Hepatocyte (in vitro differentiated cells): ENCODE measurements around the gene MPZL1. TPM values are rescaled to one million over a fixed set of nuclear protein-coding genes. Genes with fewer than 3 reads are reported as not detected.
A peak's percentile ranks its signal among the peaks of the same experiment; 100 is the strongest.

Source experiments
- DNase-seq: peaks from one replicate; pipeline ENCODE4 v3.0.0-alpha.2; 2016; ENCODE audit warnings: low spot score
- H2AFZ ChIP-seq: fragments of 200-600 bp; sonication (generic); 2 replicates; pipeline ENCODE4 v1.6.0; 2016; ENCODE audit warnings: antibody characterized with exemption, mild to moderate bottlenecking
- H3K27ac ChIP-seq: fragments of 200-600 bp; sonication (generic); 2 replicates; pipeline ENCODE4 v1.5.1; 2016; ENCODE audit warnings: mild to moderate bottlenecking
- H3K27me3 ChIP-seq: fragments of 200-600 bp; sonication (generic); 2 replicates; pipeline ENCODE4 v1.6.1; 2016
- H3K36me3 ChIP-seq: fragments of 200-600 bp; sonication (generic); replicated peaks from 2 replicates; pipeline ENCODE4 v1.5.1; 2016; ENCODE audit warnings: low read depth; ENCODE audit not compliant: insufficient read depth
- H3K4me1 ChIP-seq: fragments of 200-600 bp; sonication (generic); 2 replicates; pipeline ENCODE4 v1.5.1; 2016; ENCODE audit warnings: mild to moderate bottlenecking, moderate library complexity; ENCODE audit not compliant: insufficient read depth
- H3K4me2 ChIP-seq: fragments of 200-600 bp; sonication (generic); 2 replicates; pipeline ENCODE4 v1.6.0; 2016
- H3K4me3 ChIP-seq: fragments of 200-600 bp; sonication (generic); 2 replicates; pipeline ENCODE4 v1.5.1; 2016; ENCODE audit warnings: mild to moderate bottlenecking
- H3K79me2 ChIP-seq: fragments of 200-600 bp; sonication (generic); 2 replicates; pipeline ENCODE4 v1.6.0; 2017; ENCODE audit warnings: mild to moderate bottlenecking
- H3K9me2 ChIP-seq: fragments of 200-600 bp; sonication (generic); replicated peaks from 2 replicates; pipeline ENCODE4 v1.6.0; 2017; ENCODE audit warnings: mild to moderate bottlenecking; ENCODE audit not compliant: insufficient read depth
- H3K9me3 ChIP-seq: fragments of 200-600 bp; sonication (generic); 2 replicates; pipeline ENCODE4 v1.5.1; 2016; ENCODE audit warnings: low read depth, mild to moderate bottlenecking
- H4K20me1 ChIP-seq: fragments of 200-600 bp; sonication (generic); 2 replicates; pipeline ENCODE4 v1.6.0; 2016; ENCODE audit warnings: mild to moderate bottlenecking; ENCODE audit not compliant: insufficient read depth, poor library complexity, severe bottlenecking
- CTCF ChIP-seq: fragments of 200-600 bp; sonication (generic); IDR thresholded peaks from 2 replicates; pipeline ENCODE4 v1.5.1; 2016; ENCODE audit warnings: antibody characterized with exemption, mild to moderate bottlenecking; ENCODE audit not compliant: poor library complexity
- EZH2 ChIP-seq: fragments of 200-600 bp; sonication (generic); IDR thresholded peaks from 2 replicates; pipeline ENCODE4 v1.6.1; 2016; ENCODE audit warnings: antibody characterized with exemption, mild to moderate bottlenecking, borderline replicate concordance
- EZH2phosphoT487 ChIP-seq: fragments of 200-600 bp; sonication (generic); IDR thresholded peaks from one replicate; pipeline ENCODE4 v1.6.1; 2018; ENCODE audit warnings: antibody characterized with exemption, mild to moderate bottlenecking, low read depth, moderate library complexity; ENCODE audit not compliant: unreplicated experiment, severe bottlenecking
- WGBS: methylation state at CpG from one replicate; pipeline ENCODE4 v1.1.6; 2016; ENCODE audit warnings: low lambda C conversion rate; ENCODE audit errors: missing lambda C conversion rate; 5-methylcytosine and 5-hydroxymethylcytosine counted together
- polyA plus RNA-seq: library from polyadenylated mRNA; unstranded; fragments of >200 nt; fragmentation: Nextera tagmentation; extraction: Ambion mirVana; gene quantifications from 2 replicates; pipeline ENCODE4 v1.2.1, GENCODE V29; 2016
- total RNA-seq: library from RNA; depleted of rRNA; stranded (reverse); fragments of >200 nt; gene quantifications from 2 replicates; pipeline ENCODE4 v1.2.3, GENCODE V29; 2014

Gene MPZL1
- total and polyA plus RNA-seq, 2 experiments from 2014 or later = 176 to 245 TPM

DNA sequence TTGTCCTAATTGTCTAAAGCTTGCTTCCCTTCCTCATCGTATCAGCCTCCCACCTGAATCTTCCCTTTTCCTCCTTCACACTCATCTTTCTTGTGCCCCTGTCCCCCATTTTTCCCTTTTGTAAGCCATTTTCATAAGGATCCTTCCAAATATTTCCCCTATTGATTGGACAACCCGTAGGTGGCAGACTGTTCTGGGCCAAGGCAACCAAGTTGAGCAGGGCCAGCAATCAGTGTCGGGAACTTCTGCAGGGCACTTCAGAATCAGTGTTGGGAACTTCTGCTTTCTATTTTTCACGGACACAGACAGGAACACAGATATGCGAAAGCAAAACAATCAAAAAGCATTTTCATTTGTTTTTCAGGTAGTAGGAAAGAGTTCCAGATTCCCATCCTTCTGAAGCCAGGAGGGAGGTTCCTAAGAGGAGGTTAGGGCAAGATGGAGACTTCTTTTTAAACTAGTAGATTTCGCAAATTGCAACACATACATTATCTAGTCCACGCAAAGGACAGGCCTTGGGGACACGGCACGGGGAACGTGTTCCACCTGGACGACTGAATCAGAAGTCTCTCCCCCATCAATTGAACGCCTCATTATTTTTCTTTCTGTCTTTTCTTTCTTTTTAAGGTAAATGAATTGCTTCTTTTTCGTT, 691 bp upstream of the MPZL1 start:
- Histone ChIP-seq H3K79me2 (peaks cover 40% of the 10 kb centered on the region), H3K9me3 (no peaks in the 10 kb centered on the region), H2AFZ (peak overlapping the region; percentile 95), H3K27me3 (no peaks in the 10 kb centered on the region), H3K4me3 (peak overlapping the region; percentile 94), H3K4me1 (peaks cover 33% of the 10 kb centered on the region), H3K9me2 (no peaks in the 10 kb centered on the region), H3K27ac (peak overlapping the region; percentile 97), H4K20me1 (peaks cover 33% of the 10 kb centered on the region), H3K36me3 (no peaks in the 10 kb centered on the region), H3K4me2 (peak overlapping the region; percentile 93)
- TF ChIP-seq EZH2phosphoT487 (no peak), CTCF (peak; percentile 37), EZH2 (no peak)
- peak; percentile 46 for DNase-seq
- WGBS = 22% methylated on average over 13 of the region's 13 CpGs

GRCh38 chr1:167722152-167722869, 529 bp downstream of the MPZL1 start:
- Histone ChIP-seq H3K4me3 (peak overlapping the region; percentile 94), H4K20me1 (peaks cover 45% of the 10 kb centered on the region), H3K4me1 (peaks cover 38% of the 10 kb centered on the region), H2AFZ (peak overlapping the region; percentile 83), H3K36me3 (no peaks in the 10 kb centered on the region), H3K4me2 (peak overlapping the region; percentile 93), H3K9me3 (no peaks in the 10 kb centered on the region), H3K27me3 (no peaks in the 10 kb centered on the region), H3K27ac (peak overlapping the region; percentile 97), H3K79me2 (peaks cover 52% of the 10 kb centered on the region), H3K9me2 (no peaks in the 10 kb centered on the region)
- DNase-seq = peak; percentile 70
- 1% methylated on average over 44 of the region's 52 CpGs for WGBS
- TF ChIP-seq EZH2phosphoT487 (no peak), CTCF (no peak), EZH2 (no peak)

DNA sequence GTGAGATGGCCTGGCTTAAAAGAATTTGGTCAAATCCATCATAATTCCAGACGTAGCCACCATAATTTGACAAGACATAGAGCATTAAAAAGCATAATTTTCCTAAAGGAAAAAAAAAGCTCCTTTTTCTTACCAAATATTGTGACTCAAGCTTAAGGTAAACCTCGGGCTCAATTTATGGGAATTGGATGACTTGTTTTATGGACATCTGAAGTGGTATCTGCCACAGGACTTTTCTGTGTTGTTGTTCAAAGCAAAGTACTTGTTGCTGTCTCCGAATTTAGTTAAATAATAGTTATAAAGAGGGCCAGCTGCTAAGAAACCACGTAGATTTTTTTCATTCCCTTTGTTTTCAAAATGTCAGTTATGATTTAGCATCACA, 1.1 kb downstream of the MPZL1 start:
- Histone ChIP-seq H3K27ac (peak overlapping the region; percentile 97), H3K27me3 (no peaks in the 10 kb centered on the region), H2AFZ (peak overlapping the region; percentile 83), H3K9me3 (no peaks in the 10 kb centered on the region), H3K4me3 (peak overlapping the region; percentile 94), H3K79me2 (peaks cover 58% of the 10 kb centered on the region), H3K36me3 (no peaks in the 10 kb centered on the region), H3K4me1 (peaks cover 39% of the 10 kb centered on the region), H3K9me2 (no peaks in the 10 kb centered on the region), H3K4me2 (peak overlapping the region; percentile 93), H4K20me1 (peaks cover 50% of the 10 kb centered on the region)
- no peak for TF ChIP-seq EZH2phosphoT487
- TF ChIP-seq CTCF = no peak
- no peak for TF ChIP-seq EZH2
- 4% methylated on average over 4 of the region's 4 CpGs for WGBS
- DNase-seq = no peak
